ENCODE measurements around the gene LILRA5. TPM values are rescaled to one million over a fixed set of nuclear protein-coding genes. Genes with fewer than 3 reads are reported as not detected.
"Not testable (repeated sequence)": the region's sequence is repeated elsewhere in the genome, so short reads cannot be mapped to it uniquely, and the experiment has no call there.

The LILRA5 gene
- total RNA-seq, 1 donor from 2014 or later: 1.8 TPM

DNA sequence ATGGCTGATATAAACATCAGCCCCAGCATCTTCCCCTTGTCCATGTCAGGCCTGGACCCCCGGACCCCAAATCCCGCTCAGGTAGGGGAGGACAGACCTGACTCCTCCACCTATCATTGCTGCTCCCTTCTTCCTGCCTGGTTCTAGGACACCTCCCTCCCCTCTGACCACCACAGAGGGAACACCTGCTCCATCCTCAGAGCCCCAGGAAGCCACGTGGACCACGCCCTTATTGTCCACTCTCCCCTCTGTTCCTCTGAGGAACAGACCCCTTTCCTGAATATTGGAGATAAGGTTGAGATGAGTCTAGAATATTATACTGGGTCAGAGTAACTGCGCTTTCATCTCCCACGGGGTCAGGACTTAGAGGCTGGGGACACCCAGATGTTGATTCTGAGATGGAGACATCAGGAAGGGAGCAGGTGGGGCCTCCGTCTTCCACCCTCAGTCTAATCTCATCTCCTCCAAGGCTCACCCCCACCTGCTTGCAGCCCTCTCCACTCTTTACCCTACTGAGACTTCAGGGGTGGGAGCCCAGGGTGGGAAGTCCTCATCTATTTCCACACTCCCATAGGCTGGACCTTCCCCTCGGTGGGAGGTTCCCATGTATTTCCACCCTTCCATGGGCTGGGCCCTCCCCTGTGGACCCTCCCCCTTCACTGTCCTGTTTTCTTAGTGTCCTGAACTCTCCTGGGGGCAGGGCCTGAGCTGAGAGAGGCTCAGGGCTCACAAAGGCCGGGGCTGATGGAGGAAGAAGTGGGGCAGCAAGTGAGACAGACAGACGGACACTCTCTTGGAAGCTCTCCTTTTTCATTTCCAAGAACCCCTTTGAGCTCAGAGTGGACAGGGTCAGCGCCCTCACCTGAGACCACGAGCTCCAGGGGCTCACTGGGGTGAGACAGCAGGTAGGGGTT is 23.3 kb upstream of the LILRA5 start:
- intact Hi-C loops (cut with DNase I): no loop called here
- DNase-seq (ENCODE audit: missing footprints) (no peak), ATAC-seq (no peak)

- intact Hi-C loops (cut with DNase I): no loop called here
- no peak for DNase-seq (ENCODE audit: missing footprints)
- no peak for ATAC-seq
Measured at GRCh38 chr19:54335164-54335563, 22.2 kb upstream of the LILRA5 start.

DNA sequence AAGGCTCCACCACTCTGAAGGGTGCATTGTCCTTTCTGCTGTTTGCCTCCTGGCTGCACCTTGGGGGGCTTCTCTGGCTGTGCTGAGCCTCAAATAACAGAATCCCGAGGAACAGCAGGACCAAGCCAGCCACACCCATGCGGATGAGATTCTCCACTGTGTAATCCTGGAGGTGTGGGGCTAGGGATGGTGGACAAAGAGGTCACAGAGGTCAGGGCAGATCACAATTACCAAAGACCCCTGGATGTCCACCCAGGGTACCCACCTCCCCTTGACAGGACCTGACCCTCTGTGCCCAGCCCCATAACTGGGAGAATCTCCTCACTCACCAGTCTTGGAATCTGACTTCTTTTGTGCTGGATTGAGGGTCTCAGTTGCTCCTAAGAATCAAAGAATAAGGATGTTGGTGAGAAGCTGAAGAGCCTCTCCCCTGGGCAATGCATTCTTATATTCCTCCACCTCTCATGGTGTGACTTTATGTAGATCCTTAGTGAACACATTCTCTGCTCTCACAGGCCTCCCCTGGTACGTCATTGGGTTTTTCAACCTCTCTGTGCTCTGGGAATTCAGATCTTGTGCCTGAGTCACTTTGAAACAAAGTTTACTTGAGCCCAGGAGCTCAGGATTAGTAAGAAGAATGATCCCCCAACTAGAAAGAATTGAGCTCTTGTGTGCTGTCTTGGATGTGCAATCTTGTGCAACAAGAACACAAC is 20.8 kb upstream of the LILRA5 start:
- no peak for DNase-seq (ENCODE audit: missing footprints)
- intact Hi-C loops (cut with DNase I): no loop called here
- ATAC-seq: no peak

DNA sequence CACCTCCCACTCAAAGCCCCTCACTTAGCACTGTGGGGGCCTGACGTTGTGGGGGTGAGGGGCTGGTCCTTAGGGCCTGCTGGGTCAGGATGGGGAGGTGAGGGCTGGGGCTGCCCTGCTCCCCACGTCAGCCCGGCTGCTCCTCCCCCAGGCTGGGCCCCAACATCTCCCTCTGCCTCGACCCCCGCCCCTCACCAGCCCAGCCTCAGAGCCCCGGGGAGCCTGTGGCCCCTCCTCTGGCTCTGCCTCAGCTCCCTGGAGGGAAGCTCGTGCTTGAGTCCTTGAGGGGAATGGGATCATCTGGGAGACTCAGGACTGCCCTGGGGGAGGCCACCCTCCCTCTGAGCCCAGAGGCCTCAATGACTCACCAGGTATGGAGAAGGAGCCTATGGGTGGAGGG is 19.2 kb upstream of the LILRA5 start:
- intact Hi-C loops (cut with DNase I): no loop called here
- ATAC-seq (no peak), DNase-seq (ENCODE audit: missing footprints) (no peak)

GRCh38 chr19:54331626-54332025 is 18.7 kb upstream of the LILRA5 start:
- DNase-seq (ENCODE audit: missing footprints): no peak
- intact Hi-C loops (cut with DNase I): no loop called here
- ATAC-seq: no peak

DNA sequence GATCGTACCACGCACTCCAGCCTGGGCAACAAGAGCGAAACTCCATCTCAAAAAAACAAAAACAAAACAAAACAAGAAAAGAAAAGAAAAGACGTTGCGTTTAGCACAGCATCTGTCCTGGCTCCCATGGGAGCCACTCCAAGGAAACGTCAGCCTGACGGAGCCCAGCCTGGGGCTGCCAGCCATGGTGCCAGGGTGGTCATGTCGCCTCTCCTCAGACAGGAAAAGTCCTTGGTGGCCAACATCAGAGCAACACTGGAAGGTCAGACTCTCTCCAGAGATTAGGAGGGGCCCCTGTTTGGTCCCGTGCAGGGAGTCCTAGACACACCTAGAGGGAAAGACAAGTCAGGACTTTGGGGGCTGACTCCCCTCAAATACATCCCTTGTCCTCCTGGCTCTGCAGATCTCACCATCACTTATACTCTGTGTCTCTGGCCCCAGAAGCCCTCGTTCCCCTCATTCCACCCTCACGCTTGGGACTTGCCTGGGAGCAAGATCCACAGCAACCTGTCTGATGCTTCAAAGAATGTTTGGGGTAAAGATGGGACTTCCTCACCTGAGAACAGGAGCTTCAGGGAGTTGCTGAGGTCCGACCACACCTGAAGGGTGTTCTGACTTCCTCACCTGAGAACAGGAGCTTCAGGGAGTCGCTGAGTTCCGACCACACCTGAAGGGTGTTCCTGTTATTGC is 16.7 kb upstream of the LILRA5 start:
- intact Hi-C loops (cut with DNase I): loop anchor here (5.0 kb wide), 1 partner anchor 63 kb away; no protein-coding TSS in a partner anchor
- DNase-seq (ENCODE audit: missing footprints) (no peak), ATAC-seq (no peak)

DNA sequence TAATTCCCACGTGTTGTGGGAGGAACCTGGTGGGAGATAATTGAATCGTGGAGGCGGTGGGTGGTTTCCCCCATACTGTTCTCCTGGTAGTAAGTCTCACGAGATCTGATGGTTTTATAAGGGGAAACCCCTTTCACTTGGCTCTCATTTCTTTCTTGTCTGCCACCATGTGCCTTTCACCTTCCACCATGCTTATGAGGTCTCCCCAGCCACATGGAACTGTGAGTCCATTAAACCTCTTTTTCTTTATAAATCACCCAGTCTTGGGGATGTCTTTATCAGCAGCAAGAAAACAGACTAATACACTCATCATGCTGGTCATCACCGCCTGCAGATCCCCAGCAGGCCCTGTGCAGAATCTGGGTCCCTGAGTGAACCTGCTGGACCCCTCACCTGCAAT is 15.8 kb upstream of the LILRA5 start:
- DNase-seq (ENCODE audit: missing footprints); ATAC-seq: not testable (repeated sequence)
- intact Hi-C loops (cut with DNase I): loop anchor here (5.0 kb wide), 1 partner anchor 64 kb away; no protein-coding TSS in a partner anchor

- intact Hi-C loops (cut with DNase I): loop anchor here (5.0 kb wide), 1 partner anchor 67 kb away; no protein-coding TSS in a partner anchor
- ATAC-seq (no peak), DNase-seq (ENCODE audit: missing footprints) (no peak)
Measured at GRCh38 chr19:54325631-54326030, 12.7 kb upstream of the LILRA5 start.

DNA sequence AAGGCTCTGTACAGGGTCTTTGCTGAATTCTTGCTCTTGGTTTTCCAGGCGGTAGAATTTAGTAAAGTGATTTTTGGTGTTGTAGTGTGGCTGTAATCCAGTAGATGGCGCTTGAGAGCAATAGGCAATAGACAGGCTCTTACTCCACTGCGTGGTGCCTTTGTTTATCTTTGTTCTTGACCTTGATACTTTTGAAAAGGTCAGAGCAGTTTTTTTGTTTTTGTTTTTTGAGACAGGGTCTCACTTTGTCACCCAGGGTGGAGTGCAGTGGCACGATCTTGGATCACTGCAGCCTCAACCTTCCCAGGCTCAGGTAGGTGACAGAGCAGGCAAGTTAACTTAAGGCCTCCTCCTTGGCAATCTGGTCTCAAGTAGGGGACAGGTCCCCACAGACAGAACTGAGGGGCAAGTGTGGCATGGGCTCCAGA is 12.2 kb upstream of the LILRA5 start:
- intact Hi-C loops (cut with DNase I): loop anchor here (5.0 kb wide), 1 partner anchor 67 kb away; no protein-coding TSS in a partner anchor
- no peak for ATAC-seq

GRCh38 chr19:54324071-54324470 is 11.1 kb upstream of the LILRA5 start:
- no peak for ATAC-seq
- intact Hi-C loops (cut with DNase I): no loop called here
- DNase-seq (ENCODE audit: missing footprints): no peak

More for the DNA sequence above, 12.2 kb upstream of the LILRA5 start:
- no peak for DNase-seq (ENCODE audit: missing footprints)

- ATAC-seq; intact Hi-C loops (cut with DNase I); DNase-seq (ENCODE audit: missing footprints): not testable (repeated sequence)
Measured at GRCh38 chr19:54322934-54323333, 10.0 kb upstream of the LILRA5 start.

- ATAC-seq; intact Hi-C loops (cut with DNase I); DNase-seq (ENCODE audit: missing footprints): not testable (repeated sequence)
Measured at GRCh38 chr19:54322295-54322694, 9.3 kb upstream of the LILRA5 start.

DNA sequence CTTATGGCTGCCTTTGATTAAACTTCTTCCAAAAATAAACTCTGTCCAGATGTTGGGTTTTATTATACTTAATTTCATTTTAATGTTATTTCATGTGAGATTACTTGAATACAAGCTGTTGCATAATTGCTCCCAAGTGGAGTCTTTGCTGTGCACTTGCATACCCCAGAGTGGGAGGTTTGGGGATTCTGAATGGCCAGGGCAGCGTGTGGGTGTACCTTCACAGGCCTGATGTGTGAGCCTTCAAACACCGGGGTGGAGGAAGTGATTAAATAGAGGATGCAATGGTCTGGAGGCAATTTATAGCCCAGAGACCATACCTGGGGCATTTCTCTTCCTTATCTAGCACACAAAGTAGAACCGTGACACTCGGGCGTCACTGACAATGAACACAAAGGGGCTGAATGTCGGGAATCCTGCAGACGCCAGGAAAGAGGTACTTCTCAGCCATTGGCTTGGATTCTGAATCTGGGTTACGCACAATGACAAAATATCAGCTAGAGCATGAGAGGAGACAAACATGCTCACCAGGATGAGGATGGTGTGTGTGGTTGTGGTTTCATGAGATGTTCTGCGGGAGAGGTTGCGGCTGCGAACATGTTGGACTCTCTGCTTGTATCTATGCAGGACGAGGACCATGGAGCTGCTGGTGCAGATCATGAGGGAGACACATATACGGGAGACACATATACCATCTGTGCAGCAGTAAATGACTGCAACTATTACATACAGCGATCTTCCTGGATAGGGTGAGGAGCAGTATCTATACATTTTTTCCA is 7.1 kb upstream of the LILRA5 start:
- ATAC-seq: no peak
- no peak for DNase-seq (ENCODE audit: missing footprints)
- intact Hi-C loops (cut with DNase I): no loop called here

DNA sequence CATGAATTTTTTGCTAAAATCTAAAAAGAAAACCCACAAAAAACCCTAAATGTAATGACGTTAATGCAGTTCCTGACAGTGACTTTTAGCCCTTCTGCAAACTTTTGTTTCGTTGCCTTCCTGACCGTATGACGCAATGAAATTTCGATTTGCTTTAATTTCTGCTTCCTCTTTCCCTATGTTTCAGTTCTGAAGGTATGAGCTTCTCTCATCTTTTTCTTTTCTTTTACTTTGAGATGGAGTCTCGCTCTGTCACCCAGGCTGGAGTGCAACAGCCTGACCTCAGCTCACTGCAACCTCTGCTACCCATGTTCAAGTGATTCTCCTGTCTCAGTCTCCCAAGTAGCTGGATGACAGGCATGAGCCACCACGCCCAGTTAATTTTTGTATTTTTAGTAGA is 6.1 kb upstream of the LILRA5 start:
- DNase-seq (ENCODE audit: missing footprints) (no peak), ATAC-seq (no peak)
- intact Hi-C loops (cut with DNase I): no loop called here

GRCh38 chr19:54317965-54318240 is 4.9 kb upstream of the LILRA5 start:
- DNase-seq (ENCODE audit: missing footprints) (no peak), ATAC-seq (no peak)
- intact Hi-C loops (cut with DNase I): no loop called here

DNA sequence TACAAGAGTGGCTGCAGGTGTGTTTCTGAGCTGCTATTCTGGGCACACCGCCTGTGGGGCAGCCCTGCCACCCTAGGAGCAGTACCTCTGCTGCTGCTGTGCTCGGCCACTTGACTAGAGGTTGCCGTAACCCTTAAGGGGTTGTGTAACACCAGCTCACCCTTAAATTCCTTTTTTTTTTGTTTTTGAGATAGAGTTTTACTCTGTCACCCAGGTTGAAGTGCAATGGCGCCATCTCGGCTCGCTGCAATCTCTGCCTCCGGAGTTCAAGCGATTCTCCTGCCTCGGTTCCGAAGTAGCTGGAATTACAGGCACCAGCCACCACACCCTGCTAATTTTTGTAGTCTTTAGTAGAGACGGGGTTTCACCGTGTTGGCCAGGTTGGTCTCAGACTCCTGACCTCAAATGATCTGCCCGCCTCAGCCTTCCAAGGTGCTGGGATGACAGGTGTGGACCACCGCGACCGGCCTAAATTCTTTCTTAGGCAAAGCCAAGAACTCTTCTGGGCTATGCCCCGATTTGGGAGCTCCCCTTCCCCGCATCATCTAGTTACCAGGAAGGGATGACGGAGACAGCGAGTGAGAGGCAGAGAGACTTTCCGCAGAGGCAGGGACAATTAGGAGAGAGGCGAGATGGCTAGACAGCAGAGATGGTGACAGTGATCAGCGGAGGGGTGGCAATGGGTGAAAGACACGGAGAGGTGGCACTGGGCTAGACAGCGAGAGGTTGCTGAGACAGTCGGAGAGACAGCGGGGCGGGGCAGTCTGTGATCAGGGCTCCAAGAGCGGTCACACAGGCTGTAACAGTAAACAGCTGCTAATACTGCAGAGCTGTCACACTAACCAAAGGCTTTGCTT is 4.4 kb upstream of the LILRA5 start:
- peak; percentile 70 for DNase-seq (ENCODE audit: missing footprints)
- peak; percentile 32 for ATAC-seq
- intact Hi-C loops (cut with DNase I): no loop called here

DNA sequence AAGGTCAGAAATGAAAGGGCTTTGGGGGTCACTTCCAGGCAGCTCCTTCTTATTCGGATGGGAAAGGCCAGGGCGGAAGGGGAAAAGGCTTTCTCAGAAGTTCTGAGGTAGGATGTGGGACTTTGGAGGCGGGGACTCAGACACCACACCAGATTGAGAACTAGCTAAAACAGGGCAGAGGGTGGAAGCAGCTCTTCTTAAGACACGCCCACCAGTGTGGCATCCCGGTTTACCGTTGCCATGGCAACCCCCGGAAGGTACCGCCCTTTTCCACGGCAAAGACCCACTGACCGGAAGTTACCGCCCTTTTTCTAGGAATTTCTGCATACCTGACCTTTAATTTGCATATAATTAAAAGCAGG is 3.8 kb upstream of the LILRA5 start:
- intact Hi-C loops (cut with DNase I): no loop called here
- ATAC-seq: no peak
- peak; percentile 79 for DNase-seq (ENCODE audit: missing footprints)

GRCh38 chr19:54315956-54316355 is 3.0 kb upstream of the LILRA5 start:
- DNase-seq (ENCODE audit: missing footprints): no peak
- ATAC-seq: no peak
- intact Hi-C loops (cut with DNase I): no loop called here

Data from Right ventricle myocardium inferior (tissue), 1 donor.